CD4-positive, alpha-beta memory T cell (primary cell): ENCODE measurements around the gene NUBPL. TPM values are rescaled to one million over a fixed set of nuclear protein-coding genes. Genes with fewer than 3 reads are reported as not detected.
"Not testable (repeated sequence)": the region's sequence is repeated elsewhere in the genome, so short reads cannot be mapped to it uniquely, and the experiment has no call there.

Experiments used
- CTCF ChIA-PET: fragments of 350-600 bp; sonication (Branson Sonifier 250); formaldehyde crosslinking; loops from one replicate; lab custom pipeline; 2021; ENCODE audit warnings: inconsistent platforms; ENCODE audit not compliant: partially characterized antibody; lab: Charles Lee
- POLR2A ChIA-PET: fragments of 350-600 bp; sonication (Branson Sonifier 250); formaldehyde crosslinking; loops from one replicate; lab custom pipeline; 2021; ENCODE audit not compliant: partially characterized antibody; lab: Charles Lee
- DNase-seq, 5 donors: peaks; one replicate each; pipeline versions ENCODE4 v3.0.0 to v3.0.0-alpha.2; 2020 to 2022; ENCODE audit warnings: mixed read lengths in 1 of 5
- H3K27ac ChIP-seq: one replicate; pipeline ENCODE4 v1.7.0; 2013; ENCODE audit warnings: low read depth, low read length
- H3K27me3 ChIP-seq: 2 replicates; pipeline ENCODE4 v1.7.0; 2013; ENCODE audit warnings: mild to moderate bottlenecking, low read length, moderate library complexity; ENCODE audit not compliant: insufficient read depth
- H3K36me3 ChIP-seq: 2 replicates; pipeline ENCODE4 v1.7.0; 2013; ENCODE audit warnings: mild to moderate bottlenecking, low read length, moderate library complexity; ENCODE audit not compliant: insufficient read depth
- H3K4me1 ChIP-seq: 2 replicates; pipeline ENCODE4 v1.7.0; 2013; ENCODE audit warnings: mild to moderate bottlenecking, low read length, moderate library complexity; ENCODE audit not compliant: insufficient read depth
- H3K4me3 ChIP-seq, 2 donors: one replicate each; pipeline ENCODE4 v1.7.0; 2013; ENCODE audit warnings: low read length in 2 of 2, mild to moderate bottlenecking in 1 of 2
- H3K9me3 ChIP-seq, 2 donors: one replicate each; pipeline ENCODE4 v1.7.0; 2013; ENCODE audit warnings: low read length in 2 of 2, control low read depth in 1 of 2; ENCODE audit not compliant: control insufficient read depth in 1 of 2
- H3K27ac Mint-ChIP-seq, 7 donors: one replicate each; pipeline ENCODE4 v1.8.0; 2020 to 2021; ENCODE audit warnings: mixed read lengths in 7 of 7, mild to moderate bottlenecking in 6 of 7, inconsistent platforms in 3 of 7, moderate library complexity in 3 of 7
- H3K27me3 Mint-ChIP-seq, 2 donors: one replicate each; pipeline ENCODE4 v1.8.0; 2020 to 2021; ENCODE audit warnings: mixed read lengths in 2 of 2
- H3K36me3 Mint-ChIP-seq, 2 donors: one replicate each; pipeline ENCODE4 v1.8.0; 2020 to 2021; ENCODE audit warnings: mixed read lengths in 2 of 2, inconsistent platforms in 1 of 2, mild to moderate bottlenecking in 1 of 2
- H3K4me1 Mint-ChIP-seq, 4 donors: one replicate each; pipeline ENCODE4 v1.8.0; 2020 to 2021; ENCODE audit warnings: mixed read lengths in 4 of 4, mild to moderate bottlenecking in 1 of 4
- H3K4me3 Mint-ChIP-seq, 8 donors: one replicate each; pipeline ENCODE4 v1.8.0; 2020 to 2021; ENCODE audit warnings: mixed read lengths in 8 of 8, mild to moderate bottlenecking in 7 of 8, moderate library complexity in 6 of 8, inconsistent platforms in 3 of 8
- H3K9me3 Mint-ChIP-seq, 8 donors: one replicate each; pipeline ENCODE4 v1.8.0; 2020 to 2021; ENCODE audit warnings: mixed read lengths in 8 of 8, mild to moderate bottlenecking in 5 of 8, inconsistent platforms in 3 of 8, moderate library complexity in 1 of 8
- intact Hi-C: fragments of 100-400 bp; cut with micrococcal nuclease; formaldehyde crosslinking; loops from one replicate; pipeline ENCODE4 v1.15.1; 2023
- polyA plus RNA-seq, 2 donors: library from polyadenylated mRNA; unstranded; fragments of 300-500 nt; fragmentation: Illumina TruSeq; gene quantifications; one replicate each; pipeline ENCODE4 v1.2.3, GENCODE V29; 2021
- total RNA-seq, 2 experiments: library from RNA; stranded (reverse); gene quantifications; one replicate each; pipeline ENCODE4 v1.2.3, GENCODE V29; 2021

The NUBPL gene
- total and polyA plus RNA-seq, 4 experiments from 2014 or later, result 7.2 to 10.1 (median 7.4) TPM

DNA sequence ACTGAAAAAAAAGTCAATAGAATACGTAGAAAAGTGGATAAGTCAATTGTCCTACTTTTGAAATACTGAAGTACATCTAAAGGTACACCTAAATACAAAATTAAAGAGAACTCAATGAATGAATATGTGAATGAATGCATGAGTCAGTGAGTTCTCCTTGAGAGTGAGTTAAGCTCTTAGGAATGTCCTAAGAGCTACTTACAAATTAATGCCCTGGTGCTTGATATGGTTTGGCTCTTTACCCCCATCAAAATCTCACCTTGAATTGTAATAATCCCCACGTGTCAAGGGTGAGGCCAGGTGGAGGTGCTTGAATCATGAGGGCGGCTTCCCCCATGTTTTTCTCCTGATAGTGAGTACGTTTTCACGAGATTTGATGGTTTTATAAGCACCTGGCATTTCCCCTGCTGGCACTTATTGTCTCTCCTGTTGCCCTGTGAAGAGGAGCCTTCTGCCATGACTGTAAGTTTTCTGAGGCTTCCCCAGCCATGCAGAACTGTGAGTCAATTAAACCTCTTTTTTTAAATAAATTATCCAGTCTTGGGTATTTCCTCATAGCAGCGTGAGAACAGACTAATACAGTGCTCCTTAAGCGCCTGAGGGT is 323.7 kb downstream of the NUBPL start:
- H3K4me3 Mint-ChIP-seq, result no peak overlapping the region
- intact Hi-C loops, result no loop called here

DNA sequence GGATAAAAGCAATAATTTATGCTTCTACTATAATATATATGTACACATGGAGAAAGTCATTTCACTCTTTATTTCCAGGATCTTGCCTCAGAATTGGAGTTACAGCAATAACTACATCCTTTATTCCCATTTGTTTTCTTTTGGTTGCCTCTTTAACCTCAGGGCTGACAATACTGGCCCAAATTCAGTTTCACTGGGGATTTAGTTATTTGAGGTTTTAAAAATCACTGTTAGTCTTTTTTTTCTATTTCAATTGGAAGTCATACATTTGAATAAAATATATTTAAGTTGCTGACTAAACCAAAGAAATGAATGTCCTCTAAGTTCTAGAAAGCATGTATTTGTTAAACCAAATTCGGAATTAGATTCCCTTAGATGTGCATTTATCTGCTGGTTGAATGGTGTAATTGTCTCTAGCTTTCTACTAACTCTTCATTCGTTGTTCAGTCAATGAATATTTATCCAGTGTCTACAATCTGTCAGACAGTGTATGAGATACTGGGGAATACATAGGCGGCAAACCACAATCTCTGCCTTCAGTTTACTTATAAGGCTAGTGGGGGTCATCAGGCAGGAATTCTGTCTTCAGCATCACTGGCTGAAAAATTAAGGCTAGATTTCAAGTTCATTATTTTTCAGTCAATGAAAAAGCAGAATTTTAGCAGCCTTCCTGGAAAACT is 325.1 kb downstream of the NUBPL start:
- no peaks in the 10 kb centered on the region for H3K27me3 ChIP-seq
- H3K36me3 ChIP-seq, result no peaks in the 10 kb centered on the region
- Mint-ChIP-seq H3K9me3 (peaks cover 0 to 1% (median 0%) of the 10 kb centered on the region in 8 donors), H3K36me3 (no peaks in the 10 kb centered on the region), H3K4me3 (no peak overlapping the region), H3K27ac (no peak overlapping the region), H3K4me1 (no peaks in the 10 kb centered on the region), H3K27me3 (peaks cover 0 to 1% of the 10 kb centered on the region in 2 donors)
- no peak for DNase-seq
- H3K27ac ChIP-seq, result no peak overlapping the region
- POLR2A ChIA-PET, result no interaction called here
- H3K9me3 ChIP-seq, result no peaks in the 10 kb centered on the region
- intact Hi-C loops, result no loop called here
- H3K4me3 ChIP-seq, result no peak overlapping the region
- CTCF ChIA-PET, result no interaction called here
- H3K4me1 ChIP-seq, result no peaks in the 10 kb centered on the region

More for the DNA sequence above, 323.7 kb downstream of the NUBPL start:
- Histone ChIP-seq H3K36me3 (no peaks in the 10 kb centered on the region), H3K27ac (no peak overlapping the region), H3K4me3 (no peak overlapping the region), H3K4me1 (no peaks in the 10 kb centered on the region), H3K27me3 (no peaks in the 10 kb centered on the region), H3K9me3 (no peaks in the 10 kb centered on the region)
- no peaks in the 10 kb centered on the region for H3K4me1 Mint-ChIP-seq
- ChIA-PET POLR2A (no interaction called here), CTCF (no interaction called here)
- peaks cover 0 to 1% of the 10 kb centered on the region in 2 donors for H3K27me3 Mint-ChIP-seq
- H3K27ac Mint-ChIP-seq, result no peak overlapping the region
- DNase-seq, result no peak
- no peaks in the 10 kb centered on the region for H3K36me3 Mint-ChIP-seq
- H3K9me3 Mint-ChIP-seq, result peaks cover 0 to 1% (median 0%) of the 10 kb centered on the region in 8 donors

DNA sequence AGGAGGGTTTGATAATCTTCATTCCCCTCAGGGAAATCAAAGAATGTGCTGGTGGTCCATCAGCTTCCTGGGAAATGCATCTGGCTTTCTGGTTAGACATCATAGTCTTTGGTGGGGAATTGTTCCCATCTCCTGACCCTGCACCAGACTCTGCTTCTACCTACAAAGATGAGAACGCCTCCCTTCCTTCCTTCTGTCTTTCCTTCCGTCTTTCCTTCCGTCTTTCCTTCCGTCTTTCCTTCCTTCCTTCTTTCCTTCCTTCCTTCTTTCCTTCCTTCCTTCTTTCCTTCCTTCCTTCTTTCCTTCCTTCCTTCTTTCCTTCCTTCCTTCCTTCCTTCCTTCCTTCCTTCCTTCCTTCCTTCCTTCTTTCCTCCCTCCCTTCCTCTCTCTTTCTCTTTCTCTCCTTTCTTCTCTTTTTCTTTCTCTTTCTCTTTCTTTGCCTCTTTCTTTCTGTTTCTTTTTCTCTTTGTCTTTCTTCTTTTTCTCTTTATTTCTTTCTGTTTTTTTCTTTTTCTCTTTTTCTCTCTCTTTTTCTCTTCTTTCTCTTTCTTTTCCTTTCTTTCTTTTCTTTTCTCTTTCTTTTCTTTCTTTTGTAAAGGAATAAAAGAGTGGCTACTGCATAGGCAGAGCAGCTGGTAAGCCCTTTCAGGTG is 326.9 kb downstream of the NUBPL start:
- Histone ChIP-seq H3K4me1 (no peaks in the 10 kb centered on the region), H3K4me3 (no peak overlapping the region), H3K27me3 (no peaks in the 10 kb centered on the region), H3K27ac (no peak overlapping the region), H3K9me3 (no peaks in the 10 kb centered on the region), H3K36me3 (no peaks in the 10 kb centered on the region)
- Mint-ChIP-seq H3K27ac (peak overlapping the region in 1 of 7 donors; percentile 8), H3K36me3 (no peaks in the 10 kb centered on the region), H3K4me3 (no peak overlapping the region), H3K4me1 (no peaks in the 10 kb centered on the region), H3K9me3 (no peaks in the 10 kb centered on the region), H3K27me3 (peaks cover 0 to 1% of the 10 kb centered on the region in 2 donors)
- ChIA-PET POLR2A (no interaction called here), CTCF (no interaction called here)
- intact Hi-C loops, result no loop called here
- DNase-seq, result no peak

DNA sequence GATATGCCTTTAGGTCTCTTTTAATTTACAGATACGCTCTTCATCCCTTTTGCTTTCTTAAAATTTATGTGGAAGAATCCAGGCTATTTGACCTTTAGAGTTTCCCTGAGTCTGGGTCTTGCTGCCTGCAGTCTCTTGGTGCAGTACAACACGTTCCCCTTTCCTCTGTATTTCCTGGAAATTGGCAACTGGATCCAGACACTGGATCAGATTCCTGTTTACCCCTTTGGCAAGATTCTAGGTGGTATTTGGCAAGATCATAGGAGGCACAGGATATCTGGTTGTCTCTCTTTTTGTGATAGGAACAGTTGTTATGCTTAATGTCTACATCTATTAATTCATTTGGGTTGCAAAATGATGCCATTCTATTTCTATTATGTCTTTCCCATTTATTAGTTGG is 328.1 kb downstream of the NUBPL start:
- H3K4me1 ChIP-seq, result no peaks in the 10 kb centered on the region
- no peaks in the 10 kb centered on the region for H3K9me3 Mint-ChIP-seq
- no peak overlapping the region for H3K4me3 ChIP-seq
- no peaks in the 10 kb centered on the region for H3K36me3 ChIP-seq
- H3K27me3 ChIP-seq, result no peaks in the 10 kb centered on the region
- H3K27ac ChIP-seq, result no peak overlapping the region
- POLR2A ChIA-PET, result no interaction called here
- intact Hi-C loops, result no loop called here
- H3K36me3 Mint-ChIP-seq, result no peaks in the 10 kb centered on the region
- H3K4me1 Mint-ChIP-seq, result no peaks in the 10 kb centered on the region
- CTCF ChIA-PET, result no interaction called here
- no peak overlapping the region for H3K4me3 Mint-ChIP-seq
- no peak for DNase-seq
- peak overlapping the region in 1 of 7 donors; percentile 2 for H3K27ac Mint-ChIP-seq
- no peaks in the 10 kb centered on the region for H3K9me3 ChIP-seq
- H3K27me3 Mint-ChIP-seq, result peaks cover 0 to 1% of the 10 kb centered on the region in 2 donors

DNA sequence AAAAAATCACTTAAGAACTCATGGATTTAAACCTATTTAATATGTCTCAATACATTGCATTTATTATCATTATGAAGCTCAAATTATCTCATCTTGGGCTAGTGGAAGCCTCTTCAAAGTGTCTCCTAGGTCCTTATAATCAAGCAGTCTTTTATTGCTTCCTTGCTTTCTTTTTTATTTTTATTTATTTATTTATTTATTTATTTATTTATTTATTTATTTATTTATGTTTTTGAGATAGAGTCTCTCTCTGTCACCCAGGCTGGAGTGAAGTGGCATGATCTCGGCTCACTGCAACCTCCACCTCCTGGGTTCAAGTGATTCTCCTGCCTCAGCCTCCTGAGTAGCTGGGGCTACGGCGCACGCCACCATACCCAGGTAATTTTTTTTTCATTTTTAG is 329.0 kb downstream of the NUBPL start:
- H3K4me3 ChIP-seq, CTCF ChIA-PET, DNase-seq, H3K4me1 ChIP-seq, H3K27me3 ChIP-seq, H3K9me3 ChIP-seq, H3K36me3 Mint-ChIP-seq, H3K27me3 Mint-ChIP-seq, H3K27ac Mint-ChIP-seq, intact Hi-C loops, H3K36me3 ChIP-seq, H3K9me3 Mint-ChIP-seq, H3K27ac ChIP-seq, H3K4me1 Mint-ChIP-seq, H3K4me3 Mint-ChIP-seq, POLR2A ChIA-PET: not testable (repeated sequence)

DNA sequence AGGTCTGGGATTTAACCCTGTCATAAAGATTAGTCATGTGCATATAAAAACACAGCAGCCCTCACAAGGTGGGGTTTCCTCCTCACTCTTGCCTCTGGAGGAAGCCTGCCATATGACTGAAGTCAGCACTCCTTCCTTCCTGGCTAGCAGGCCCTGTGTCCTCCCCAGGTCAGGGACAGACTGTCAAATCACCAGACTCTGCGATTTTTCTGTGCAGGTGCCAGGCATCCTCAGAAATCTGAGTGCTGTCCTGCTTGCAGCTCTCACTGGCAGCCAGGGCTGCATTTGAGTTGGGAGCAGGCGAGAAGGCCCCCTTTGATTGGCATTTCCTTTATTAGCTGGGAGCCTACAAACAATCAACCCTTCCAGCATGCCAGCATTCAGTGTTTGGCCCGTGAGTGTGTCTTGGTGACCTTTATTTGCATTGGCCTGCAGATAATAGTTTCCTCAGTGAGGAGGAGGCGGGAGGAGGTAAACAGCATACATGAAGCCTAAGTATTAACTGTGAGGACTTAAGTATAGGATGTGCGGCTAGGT is 332.1 kb downstream of the NUBPL start:
- DNase-seq, result no peak
- H3K36me3 Mint-ChIP-seq, result no peaks in the 10 kb centered on the region
- Histone ChIP-seq H3K27me3 (no peaks in the 10 kb centered on the region), H3K36me3 (no peaks in the 10 kb centered on the region), H3K27ac (no peak overlapping the region), H3K4me1 (no peaks in the 10 kb centered on the region), H3K4me3 (no peak overlapping the region), H3K9me3 (no peaks in the 10 kb centered on the region)
- no peaks in the 10 kb centered on the region for H3K9me3 Mint-ChIP-seq
- H3K4me1 Mint-ChIP-seq, result no peaks in the 10 kb centered on the region
- no peak overlapping the region for H3K27ac Mint-ChIP-seq
- H3K27me3 Mint-ChIP-seq, result peaks cover 1 to 8% of the 10 kb centered on the region in 2 donors
- CTCF ChIA-PET, result no interaction called here
- no peak overlapping the region for H3K4me3 Mint-ChIP-seq
- POLR2A ChIA-PET, result no interaction called here
- intact Hi-C loops, result no loop called here

DNA sequence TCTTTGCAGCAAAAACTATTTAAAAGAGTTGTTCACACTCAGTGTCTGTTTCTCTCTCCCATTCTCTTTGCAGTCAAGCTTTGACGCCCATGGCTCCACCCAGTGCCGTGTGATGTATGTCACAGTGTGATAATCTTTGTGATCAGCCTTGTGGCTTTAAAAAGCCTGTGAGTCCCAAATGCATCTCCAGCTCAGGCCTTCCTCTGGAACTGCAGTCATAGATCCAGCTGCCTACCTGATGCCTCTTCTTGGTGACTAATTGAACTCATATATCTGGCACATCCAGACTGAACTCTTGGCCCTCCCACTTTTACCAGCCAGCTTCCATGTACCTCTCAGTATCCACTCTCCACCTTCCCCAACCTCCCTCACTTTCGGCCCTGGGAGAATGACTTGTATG is 333.1 kb downstream of the NUBPL start:
- no peaks in the 10 kb centered on the region for H3K4me1 ChIP-seq
- no peaks in the 10 kb centered on the region for H3K9me3 ChIP-seq
- POLR2A ChIA-PET, result no interaction called here
- no peak overlapping the region for H3K27ac ChIP-seq
- Mint-ChIP-seq H3K27me3 (peaks cover 4 to 8% of the 10 kb centered on the region in 2 donors), H3K9me3 (no peaks in the 10 kb centered on the region), H3K4me1 (no peaks in the 10 kb centered on the region), H3K27ac (no peak overlapping the region), H3K4me3 (no peak overlapping the region), H3K36me3 (no peaks in the 10 kb centered on the region)
- no peaks in the 10 kb centered on the region for H3K27me3 ChIP-seq
- CTCF ChIA-PET, result no interaction called here
- no peak overlapping the region for H3K4me3 ChIP-seq
- intact Hi-C loops, result no loop called here
- no peak for DNase-seq
- H3K36me3 ChIP-seq, result no peaks in the 10 kb centered on the region
